Measurements from ENCODE around the gene ELK4.

The ELK4 gene

DNA sequence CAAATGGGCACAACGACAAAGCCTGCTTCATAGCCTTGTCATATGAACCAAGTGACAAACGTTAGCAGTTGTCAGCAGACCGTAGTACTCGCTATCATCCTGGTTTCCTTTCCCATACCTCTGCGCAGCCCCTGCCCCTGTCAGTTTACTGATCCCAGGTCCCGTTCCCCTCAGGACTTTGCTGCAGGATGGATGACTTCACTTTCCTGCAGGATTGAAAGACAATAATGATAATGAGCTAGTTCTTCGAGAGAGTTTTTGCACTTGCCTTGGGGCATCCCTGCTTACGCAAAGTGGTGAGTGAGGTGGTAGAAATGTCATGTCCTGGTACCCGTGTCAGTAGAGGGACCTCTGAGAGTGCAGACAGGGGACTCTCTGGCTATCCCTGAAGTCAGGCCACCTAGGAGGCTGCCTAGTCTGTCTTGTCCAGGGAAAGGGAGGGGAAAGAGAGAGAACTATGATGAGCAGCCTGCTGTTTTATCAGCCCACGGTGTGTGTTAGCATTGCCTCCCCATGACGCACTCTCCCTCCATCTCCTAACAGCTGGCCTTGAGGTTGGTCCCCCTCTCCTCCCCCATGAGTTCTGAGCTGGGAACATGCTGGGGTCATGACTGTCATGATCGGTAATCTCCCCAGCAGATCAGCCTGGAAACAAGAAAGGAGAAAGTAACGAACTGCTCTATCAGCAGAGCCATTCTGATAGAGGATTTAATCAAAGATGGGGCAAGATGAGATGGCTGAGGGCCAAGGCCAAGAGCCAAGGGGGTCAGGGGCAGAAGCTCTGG lies 53.7 kb downstream of the ELK4 start:
- peaks cover 0 to 1% of the 10 kb centered on the region in 2 experiments for H3K4me1 ChIP-seq (ENCODE audit: control insufficient read depth in 1 of 2, insufficient read depth in 2 of 2, low read length in 2 of 2)
- no peak overlapping the region for H4K8ac ChIP-seq (ENCODE audit: low read depth, low read length)
- no peaks in the 10 kb centered on the region for H3K36me3 ChIP-seq (ENCODE audit: control insufficient read depth in 1 of 2, insufficient read depth in 2 of 2, low read length in 2 of 2)
- no peaks in the 10 kb centered on the region for H3K79me1 ChIP-seq (ENCODE audit: low read length)
- H4K12ac ChIP-seq (ENCODE audit: low read depth, low read length), result no peak overlapping the region
- H3K14ac ChIP-seq (ENCODE audit: low read length), result no peak overlapping the region
- no peak overlapping the region for H2BK120ac ChIP-seq (ENCODE audit: insufficient read depth, low read length, poor library complexity)
- no peak overlapping the region for H4K91ac ChIP-seq (ENCODE audit: low read depth, low read length)
- no peaks in the 10 kb centered on the region for H3K79me2 ChIP-seq (ENCODE audit: control insufficient read depth, insufficient read depth, low read length, poor library complexity)
- H2BK5ac ChIP-seq (ENCODE audit: low read depth, low read length, poor library complexity), result no peak overlapping the region
- no peak overlapping the region for H3K27ac ChIP-seq (ENCODE audit: low read depth, low read length)
- H3K23ac ChIP-seq (ENCODE audit: low read length), result no peak overlapping the region
- no peaks in the 10 kb centered on the region for H3K27me3 ChIP-seq (ENCODE audit: insufficient read depth, low read length)
- H3K4ac ChIP-seq (ENCODE audit: low read depth, low read length), result no peak overlapping the region
- no peak overlapping the region for H3K4me3 ChIP-seq (ENCODE audit: low read depth, low read length)
- peak; percentile 60 to 75 for DNase-seq
- H2BK12ac ChIP-seq (ENCODE audit: low read length), result no peak overlapping the region
- no peak overlapping the region for H3K18ac ChIP-seq (ENCODE audit: low read length)
- H3K9ac ChIP-seq (ENCODE audit: low read length), result no peak overlapping the region
- no CpG with 5 or more reads among the region's 13 CpGs for WGBS (ENCODE audit: extremely low coverage, insufficient coverage, insufficient read length)
- H3K9me3 ChIP-seq (ENCODE audit: insufficient read depth, low read depth, low read length), result peaks cover 3% of the 10 kb centered on the region
- no peak overlapping the region for H2AK5ac ChIP-seq (ENCODE audit: low read length)
- H2AFZ ChIP-seq (ENCODE audit: insufficient read depth, low read length, poor library complexity), result no peak overlapping the region
- no peak overlapping the region for H3K4me2 ChIP-seq (ENCODE audit: low read length)

DNA sequence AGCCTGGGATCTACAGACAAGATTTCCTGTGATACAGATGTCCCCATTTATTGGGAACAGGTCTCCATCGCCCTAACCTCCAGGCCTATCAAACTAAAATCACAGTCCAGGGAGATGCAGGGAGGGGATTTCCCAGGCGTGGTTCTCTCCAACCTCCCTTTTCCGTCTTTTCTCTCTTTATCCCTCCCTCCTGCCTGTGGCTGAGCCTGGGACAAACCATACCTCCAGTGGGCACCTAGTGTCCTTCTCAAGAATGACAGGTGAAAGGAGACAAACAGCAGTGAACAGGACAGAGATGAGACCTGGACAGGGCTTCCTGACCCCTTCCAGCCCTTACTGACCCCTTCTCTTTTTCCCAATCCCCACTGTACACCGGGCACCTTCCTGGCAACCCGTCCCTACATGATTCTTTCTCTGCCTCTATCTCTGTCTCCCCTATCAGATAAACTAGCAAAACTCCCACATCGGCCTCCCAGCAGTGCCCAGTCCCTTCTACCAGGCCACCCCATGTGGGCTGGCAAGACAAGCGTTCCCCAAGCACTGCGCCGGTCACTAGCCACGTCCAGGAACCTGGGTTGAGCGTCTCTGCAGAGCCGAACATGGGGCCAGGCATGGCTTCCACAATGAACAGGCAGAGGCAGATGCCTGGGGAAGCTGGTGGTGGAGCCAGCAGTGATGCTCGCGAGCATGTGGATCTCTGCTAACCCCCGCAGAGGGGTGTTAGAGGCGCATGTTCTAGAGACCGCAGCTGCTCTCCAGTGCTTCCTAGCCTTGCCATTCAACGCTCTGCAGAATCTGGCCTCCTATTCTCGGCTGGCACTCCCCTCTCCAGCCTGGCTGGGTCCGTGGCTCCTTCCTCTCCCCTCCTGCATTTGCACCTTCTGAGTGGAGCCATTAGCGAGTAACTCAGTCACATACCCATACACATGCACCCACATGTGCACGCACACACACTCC lies 54.7 kb downstream of the ELK4 start:
- Histone ChIP-seq H2BK12ac (ENCODE audit: low read length) (no peak overlapping the region), H3K79me2 (ENCODE audit: control insufficient read depth, insufficient read depth, low read length, poor library complexity) (no peaks in the 10 kb centered on the region)
- no CpG with 5 or more reads among the region's 22 CpGs for WGBS (ENCODE audit: extremely low coverage, insufficient coverage, insufficient read length)

GRCh38 chr1:205576011-205576410 lies 55.8 kb downstream of the ELK4 start:
- no peak overlapping the region for H2AK5ac ChIP-seq (ENCODE audit: low read length)
- H3K23ac ChIP-seq (ENCODE audit: low read length), result no peak overlapping the region
- peaks cover 3% of the 10 kb centered on the region for H3K9me3 ChIP-seq (ENCODE audit: insufficient read depth, low read depth, low read length)
- peaks cover 0 to 1% of the 10 kb centered on the region in 2 experiments for H3K4me1 ChIP-seq (ENCODE audit: control insufficient read depth in 1 of 2, insufficient read depth in 2 of 2, low read length in 2 of 2)
- H3K79me1 ChIP-seq (ENCODE audit: low read length), result no peaks in the 10 kb centered on the region
- no peaks in the 10 kb centered on the region for H3K36me3 ChIP-seq (ENCODE audit: control insufficient read depth in 1 of 2, insufficient read depth in 2 of 2, low read length in 2 of 2)
- no peak overlapping the region for H4K12ac ChIP-seq (ENCODE audit: low read depth, low read length)
- H3K27ac ChIP-seq (ENCODE audit: low read depth, low read length), result no peak overlapping the region
- no peak overlapping the region for H2AFZ ChIP-seq (ENCODE audit: insufficient read depth, low read length, poor library complexity)
- H3K9ac ChIP-seq (ENCODE audit: low read length), result no peak overlapping the region
- no peak overlapping the region for H4K8ac ChIP-seq (ENCODE audit: low read depth, low read length)
- no peak overlapping the region for H3K14ac ChIP-seq (ENCODE audit: low read length)
- peaks cover 6% of the 10 kb centered on the region for H3K27me3 ChIP-seq (ENCODE audit: insufficient read depth, low read length)
- H2BK12ac ChIP-seq (ENCODE audit: low read length), result no peak overlapping the region
- no peak for DNase-seq
- no peak overlapping the region for H3K4me3 ChIP-seq (ENCODE audit: low read depth, low read length)
- H2BK5ac ChIP-seq (ENCODE audit: low read depth, low read length, poor library complexity), result no peak overlapping the region
- no peak overlapping the region for H3K4ac ChIP-seq (ENCODE audit: low read depth, low read length)
- H3K18ac ChIP-seq (ENCODE audit: low read length), result no peak overlapping the region
- H2BK120ac ChIP-seq (ENCODE audit: insufficient read depth, low read length, poor library complexity), result no peak overlapping the region
- H3K79me2 ChIP-seq (ENCODE audit: control insufficient read depth, insufficient read depth, low read length, poor library complexity), result no peaks in the 10 kb centered on the region
- H4K91ac ChIP-seq (ENCODE audit: low read depth, low read length), result no peak overlapping the region
- H3K4me2 ChIP-seq (ENCODE audit: low read length), result no peak overlapping the region
- no CpG with 5 or more reads among the region's 3 CpGs for WGBS (ENCODE audit: extremely low coverage, insufficient coverage, insufficient read length)

More for the DNA sequence above, 54.7 kb downstream of the ELK4 start:
- H3K4me3 ChIP-seq (ENCODE audit: low read depth, low read length), result no peak overlapping the region
- no peak overlapping the region for H3K14ac ChIP-seq (ENCODE audit: low read length)
- no peaks in the 10 kb centered on the region for H3K79me1 ChIP-seq (ENCODE audit: low read length)
- peaks cover 0 to 1% of the 10 kb centered on the region in 2 experiments for H3K4me1 ChIP-seq (ENCODE audit: control insufficient read depth in 1 of 2, insufficient read depth in 2 of 2, low read length in 2 of 2)
- H4K12ac ChIP-seq (ENCODE audit: low read depth, low read length), result no peak overlapping the region
- H3K9me3 ChIP-seq (ENCODE audit: insufficient read depth, low read depth, low read length), result peaks cover 3% of the 10 kb centered on the region
- no peak overlapping the region for H2AFZ ChIP-seq (ENCODE audit: insufficient read depth, low read length, poor library complexity)
- DNase-seq, result no peak
- H3K23ac ChIP-seq (ENCODE audit: low read length), result no peak overlapping the region
- no peak overlapping the region for H2BK120ac ChIP-seq (ENCODE audit: insufficient read depth, low read length, poor library complexity)
- no peak overlapping the region for H3K4ac ChIP-seq (ENCODE audit: low read depth, low read length)
- no peak overlapping the region for H3K9ac ChIP-seq (ENCODE audit: low read length)
- no peak overlapping the region for H4K8ac ChIP-seq (ENCODE audit: low read depth, low read length)
- H3K36me3 ChIP-seq (ENCODE audit: control insufficient read depth in 1 of 2, insufficient read depth in 2 of 2, low read length in 2 of 2), result no peaks in the 10 kb centered on the region
- no peak overlapping the region for H4K91ac ChIP-seq (ENCODE audit: low read depth, low read length)
- no peak overlapping the region for H3K27ac ChIP-seq (ENCODE audit: low read depth, low read length)
- no peak overlapping the region for H3K4me2 ChIP-seq (ENCODE audit: low read length)
- no peaks in the 10 kb centered on the region for H3K27me3 ChIP-seq (ENCODE audit: insufficient read depth, low read length)
- no peak overlapping the region for H2AK5ac ChIP-seq (ENCODE audit: low read length)
- no peak overlapping the region for H3K18ac ChIP-seq (ENCODE audit: low read length)
- H2BK5ac ChIP-seq (ENCODE audit: low read depth, low read length, poor library complexity), result no peak overlapping the region

DNA sequence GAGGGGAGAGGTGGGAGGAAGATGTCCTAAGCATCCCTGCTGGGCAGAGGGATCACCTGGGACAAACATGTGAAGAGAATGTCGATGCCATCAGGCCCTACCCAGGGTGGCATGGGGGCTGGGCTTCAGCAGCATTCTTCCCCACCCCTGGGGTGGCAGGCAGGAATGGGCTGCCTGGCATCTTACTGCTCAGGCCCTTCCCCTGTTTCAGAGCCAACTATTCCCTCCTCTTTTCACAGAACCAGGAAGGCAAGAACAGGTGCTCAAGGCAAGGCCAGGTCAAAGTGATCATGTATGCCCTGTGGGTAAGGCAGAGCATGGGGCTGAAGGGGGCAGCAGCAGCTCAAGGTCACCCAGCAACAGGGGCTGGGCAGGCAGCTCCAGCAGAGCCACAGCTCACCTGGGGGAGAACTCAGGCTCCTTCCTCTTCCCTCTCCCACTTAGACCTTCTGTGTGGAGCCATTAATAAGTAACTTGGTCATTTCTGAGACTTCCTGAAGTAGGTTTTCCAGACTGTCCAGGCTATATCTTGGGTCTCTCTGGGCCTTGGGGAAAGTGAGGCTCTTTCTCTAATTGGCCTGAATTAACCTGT lies 56.4 kb downstream of the ELK4 start:
- H2BK12ac ChIP-seq (ENCODE audit: low read length), result no peak overlapping the region
- H3K27me3 ChIP-seq (ENCODE audit: insufficient read depth, low read length), result peaks cover 6% of the 10 kb centered on the region
- H3K9me3 ChIP-seq (ENCODE audit: insufficient read depth, low read depth, low read length), result no peaks in the 10 kb centered on the region
- H3K79me1 ChIP-seq (ENCODE audit: low read length), result no peaks in the 10 kb centered on the region
- no peak overlapping the region for H3K18ac ChIP-seq (ENCODE audit: low read length)
- no peak overlapping the region for H3K9ac ChIP-seq (ENCODE audit: low read length)
- no peak overlapping the region for H2AK5ac ChIP-seq (ENCODE audit: low read length)
- peaks cover 0 to 1% of the 10 kb centered on the region in 2 experiments for H3K4me1 ChIP-seq (ENCODE audit: control insufficient read depth in 1 of 2, insufficient read depth in 2 of 2, low read length in 2 of 2)
- no peak overlapping the region for H3K23ac ChIP-seq (ENCODE audit: low read length)
- no peak overlapping the region for H3K4me3 ChIP-seq (ENCODE audit: low read depth, low read length)
- H4K12ac ChIP-seq (ENCODE audit: low read depth, low read length), result no peak overlapping the region
- WGBS (ENCODE audit: extremely low coverage, insufficient coverage, insufficient read length), result no CpG with 5 or more reads among the region's 1 CpG
- no peak overlapping the region for H4K8ac ChIP-seq (ENCODE audit: low read depth, low read length)
- H2BK5ac ChIP-seq (ENCODE audit: low read depth, low read length, poor library complexity), result no peak overlapping the region
- H2AFZ ChIP-seq (ENCODE audit: insufficient read depth, low read length, poor library complexity), result no peak overlapping the region
- H3K14ac ChIP-seq (ENCODE audit: low read length), result no peak overlapping the region
- H2BK120ac ChIP-seq (ENCODE audit: insufficient read depth, low read length, poor library complexity), result no peak overlapping the region
- no peaks in the 10 kb centered on the region for H3K36me3 ChIP-seq (ENCODE audit: control insufficient read depth in 1 of 2, insufficient read depth in 2 of 2, low read length in 2 of 2)
- H3K27ac ChIP-seq (ENCODE audit: low read depth, low read length), result no peak overlapping the region
- H4K91ac ChIP-seq (ENCODE audit: low read depth, low read length), result no peak overlapping the region
- no peaks in the 10 kb centered on the region for H3K79me2 ChIP-seq (ENCODE audit: control insufficient read depth, insufficient read depth, low read length, poor library complexity)
- H3K4me2 ChIP-seq (ENCODE audit: low read length), result no peak overlapping the region
- no peak for DNase-seq
- no peak overlapping the region for H3K4ac ChIP-seq (ENCODE audit: low read depth, low read length)

Measured in trophoblast cell (in vitro differentiated cells and primary cell).